Epithelial cell of prostate (primary cell): Measurements from ENCODE around the gene PAFAH2.

Experiments used
- DNase-seq: peaks from one replicate; pipeline ENCODE4 v3.0.0-alpha.2; 2011; ENCODE audit warnings: low read depth, low spot score
- H3K27ac ChIP-seq: fragments of 450-650 bp; 2 replicates; pipeline ENCODE4 v1.5.1; 2017; ENCODE audit warnings: mild to moderate bottlenecking

The PAFAH2 gene

GRCh38 chr1:25997828-25998761 lies at the start of gene PAFAH2:
PAFAH2 (minus strand) TSS chr1:25998063; CDS start chr1:25990816, 7,247 bp downstream.
- DNase-seq = peak; percentile 94
- H3K27ac ChIP-seq = peak within 1 kb of the TSS; percentile 70

GRCh38 chr1:26047278-26047874 lies 49.5 kb upstream of the PAFAH2 start:
- DNase-seq = no peak
- no peak overlapping the region for H3K27ac ChIP-seq

GRCh38 chr1:26046246-26047095 lies 48.6 kb upstream of the PAFAH2 start:
- no peak overlapping the region for H3K27ac ChIP-seq
- no peak for DNase-seq

GRCh38 chr1:26045722-26046245 lies 47.9 kb upstream of the PAFAH2 start, which contains the start of gene SLC30A2:
SLC30A2 (minus strand) TSS chr1:26046118; CDS start chr1:26045896, 222 bp downstream.
- no peak within 1 kb of the TSS for H3K27ac ChIP-seq
- no peak for DNase-seq

- no peak for DNase-seq
- H3K27ac ChIP-seq = no peak overlapping the region
These were observed 47.3 kb upstream of the PAFAH2 start for GRCh38 chr1:26044971-26045721.

- no peak overlapping the region for H3K27ac ChIP-seq
- no peak for DNase-seq
These were observed 46.6 kb upstream of the PAFAH2 start for GRCh38 chr1:26044414-26044813.

- H3K27ac ChIP-seq = no peak overlapping the region
- no peak for DNase-seq
These were observed 45.9 kb upstream of the PAFAH2 start for GRCh38 chr1:26043765-26044164.

- no peak overlapping the region for H3K27ac ChIP-seq
- no peak for DNase-seq
These were observed 44.1 kb upstream of the PAFAH2 start for GRCh38 chr1:26041978-26042377.

- no peak for DNase-seq
- no peak overlapping the region for H3K27ac ChIP-seq
These were observed 43.5 kb upstream of the PAFAH2 start for GRCh38 chr1:26041401-26041800.

- no peak for DNase-seq
- no peak overlapping the region for H3K27ac ChIP-seq
These were observed 41.0 kb upstream of the PAFAH2 start for GRCh38 chr1:26038904-26039303.

- no peak for DNase-seq
- no peak overlapping the region for H3K27ac ChIP-seq
These were observed 40.6 kb upstream of the PAFAH2 start for GRCh38 chr1:26038477-26038876.

- no peak overlapping the region for H3K27ac ChIP-seq
- DNase-seq = no peak
These were observed 40.0 kb upstream of the PAFAH2 start for GRCh38 chr1:26037904-26038303.

GRCh38 chr1:26036756-26037281 lies 39.0 kb upstream of the PAFAH2 start:
- DNase-seq = no peak

GRCh38 chr1:26035959-26036755 lies 38.3 kb upstream of the PAFAH2 start:
- DNase-seq = no peak

More at GRCh38 chr1:26036756-26037281, 39.0 kb upstream of the PAFAH2 start:
- no peak overlapping the region for H3K27ac ChIP-seq

GRCh38 chr1:26035203-26035958 lies 37.5 kb upstream of the PAFAH2 start:
- H3K27ac ChIP-seq = peak overlapping the region; percentile 20
- peak; percentile 54 for DNase-seq

More at GRCh38 chr1:26035959-26036755, 38.3 kb upstream of the PAFAH2 start:
- peak overlapping the region; percentile 20 for H3K27ac ChIP-seq

GRCh38 chr1:26034504-26035202 lies 36.8 kb upstream of the PAFAH2 start:
- DNase-seq = no peak
- no peak overlapping the region for H3K27ac ChIP-seq
